Skeletal muscle tissue (tissue), 4 donors: Measurements from ENCODE around the gene NCKAP5. TPM values are rescaled to one million over a fixed set of nuclear protein-coding genes. Genes with fewer than 3 reads are reported as not detected.
"Not testable (repeated sequence)": the region's sequence is repeated elsewhere in the genome, so short reads cannot be mapped to it uniquely, and the experiment has no call there.

Experiments
- H3K27ac ChIP-seq: one replicate; pipeline ENCODE4 v1.7.0; 2013; ENCODE audit warnings: mild to moderate bottlenecking, low read depth, low read length, inconsistent platforms
- H3K27me3 ChIP-seq, 3 donors: one replicate each; pipeline ENCODE4 v1.7.0; 2013; ENCODE audit warnings: low read length in 3 of 3; ENCODE audit not compliant: control insufficient read depth in 3 of 3, insufficient read depth in 3 of 3
- H3K36me3 ChIP-seq, 3 donors: one replicate each; pipeline ENCODE4 v1.7.0; 2013; ENCODE audit warnings: low read length in 3 of 3; ENCODE audit not compliant: control insufficient read depth in 3 of 3, insufficient read depth in 3 of 3
- H3K4me1 ChIP-seq, 3 donors: one replicate each; pipeline ENCODE4 v1.7.0; 2013; ENCODE audit warnings: low read length in 3 of 3, mild to moderate bottlenecking in 3 of 3; ENCODE audit not compliant: control insufficient read depth in 3 of 3, insufficient read depth in 3 of 3
- H3K4me3 ChIP-seq, 3 donors: one replicate each; pipeline ENCODE4 v1.7.0; 2013; ENCODE audit warnings: low read length in 3 of 3
- H3K9ac ChIP-seq, 3 donors: one replicate each; pipeline ENCODE4 v1.7.0; 2013; ENCODE audit warnings: low read length in 3 of 3, mild to moderate bottlenecking in 3 of 3, moderate library complexity in 2 of 3, low read depth in 1 of 3
- H3K9me3 ChIP-seq, 3 donors: one replicate each; pipeline ENCODE4 v1.7.0; 2013; ENCODE audit warnings: low read length in 3 of 3; ENCODE audit not compliant: control insufficient read depth in 3 of 3
- total RNA-seq: library from RNA; depleted of rRNA; stranded (reverse); fragments of >200 nt; gene quantifications from one replicate; pipeline ENCODE4 v1.2.3, GENCODE V29; 2014
- donor health status: Osteomylitis.

The NCKAP5 gene
- total RNA-seq, 1 donor from 2014 or later = 5.7 TPM

DNA sequence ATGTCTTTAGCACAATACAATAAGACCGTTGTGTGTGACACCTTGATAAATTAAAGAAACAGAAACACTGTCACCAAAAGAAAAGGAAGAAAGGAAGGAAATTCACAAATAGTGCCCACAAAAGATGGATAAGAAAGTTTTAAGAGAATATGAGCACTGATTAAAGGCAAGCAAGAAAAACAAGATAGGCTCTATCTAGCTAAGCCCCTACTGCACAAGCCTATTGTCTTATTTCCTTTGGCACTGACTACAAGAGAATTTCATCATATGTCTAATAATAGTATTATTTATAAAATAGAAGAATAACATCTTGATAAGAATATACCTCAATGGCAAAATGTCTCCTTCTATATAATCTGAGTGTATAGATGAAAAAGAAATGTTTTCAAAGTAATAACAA, 335.7 kb downstream of the NCKAP5 start:
- Histone ChIP-seq H3K27me3 (no peaks in the 10 kb centered on the region), H3K9me3 (no peaks in the 10 kb centered on the region), H3K4me3 (no peak overlapping the region), H3K27ac (no peak overlapping the region), H3K36me3 (no peaks in the 10 kb centered on the region), H3K9ac (no peak overlapping the region), H3K4me1 (no peaks in the 10 kb centered on the region)

DNA sequence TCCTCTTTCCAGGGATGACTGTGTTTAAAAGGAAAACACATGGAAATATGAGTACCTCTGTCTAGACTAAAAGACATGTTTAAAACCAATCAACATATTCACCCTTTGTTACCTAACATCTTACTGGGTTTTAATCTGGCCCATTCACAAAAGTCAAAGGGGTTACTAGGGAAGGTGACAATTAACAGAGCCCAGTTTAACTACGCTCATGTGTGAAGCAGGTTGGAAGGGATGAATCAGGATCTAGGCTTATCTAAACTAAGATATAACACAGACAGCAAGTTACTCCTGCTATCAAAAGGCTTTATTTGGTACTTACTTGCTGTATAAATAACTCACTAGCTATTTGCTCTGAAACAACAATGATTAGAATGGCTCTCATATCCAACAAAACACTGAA, 337.0 kb downstream of the NCKAP5 start:
- Histone ChIP-seq H3K4me3 (no peak overlapping the region), H3K36me3 (no peaks in the 10 kb centered on the region), H3K27ac (no peak overlapping the region), H3K27me3 (no peaks in the 10 kb centered on the region), H3K9ac (no peak overlapping the region), H3K9me3 (no peaks in the 10 kb centered on the region), H3K4me1 (no peaks in the 10 kb centered on the region)

DNA sequence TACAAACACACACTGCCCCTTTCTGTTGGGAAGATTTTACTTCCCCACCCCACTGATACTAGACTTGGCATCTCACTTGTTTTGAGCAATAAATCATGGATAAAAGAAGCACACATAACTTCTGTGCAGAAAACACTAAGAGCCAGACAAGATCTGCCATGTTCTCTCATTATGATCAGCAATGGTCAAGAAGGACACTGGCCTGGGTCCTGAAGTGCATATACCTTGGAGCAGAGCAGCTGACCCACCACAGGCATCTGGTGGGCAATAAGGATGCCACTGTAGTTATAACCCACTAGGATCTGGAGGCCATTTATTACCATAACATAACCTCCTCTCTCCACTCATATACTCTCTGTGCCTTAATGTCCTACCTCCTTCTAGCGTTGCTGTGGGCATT, 338.3 kb downstream of the NCKAP5 start:
- Histone ChIP-seq H3K9ac (no peak overlapping the region), H3K9me3 (no peaks in the 10 kb centered on the region), H3K4me1 (no peaks in the 10 kb centered on the region), H3K4me3 (no peak overlapping the region), H3K36me3 (no peaks in the 10 kb centered on the region), H3K27me3 (no peaks in the 10 kb centered on the region), H3K27ac (no peak overlapping the region)

DNA sequence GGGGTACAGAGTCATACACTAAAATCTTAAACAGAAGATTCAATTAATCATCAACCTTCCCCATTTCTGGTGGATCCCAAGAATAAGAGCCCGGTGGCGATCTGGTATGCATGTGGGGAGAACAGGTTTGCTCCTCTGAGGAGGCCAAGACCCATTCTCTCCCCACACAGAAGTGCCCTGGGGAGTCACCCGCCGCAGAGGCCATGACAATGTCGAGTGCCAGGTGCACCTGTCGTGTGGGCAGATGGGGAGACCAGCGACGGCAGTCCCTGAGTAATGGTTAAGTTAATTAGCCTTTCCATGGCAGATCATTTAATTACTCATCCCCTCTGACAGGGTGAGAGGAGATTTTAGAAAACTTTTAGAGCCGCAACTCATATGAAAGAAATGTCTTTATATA, 345.0 kb downstream of the NCKAP5 start:
- Histone ChIP-seq H3K36me3 (no peaks in the 10 kb centered on the region), H3K9ac (no peak overlapping the region), H3K9me3 (no peaks in the 10 kb centered on the region), H3K27ac (no peak overlapping the region), H3K4me1 (no peaks in the 10 kb centered on the region), H3K27me3 (no peaks in the 10 kb centered on the region), H3K4me3 (no peak overlapping the region)

DNA sequence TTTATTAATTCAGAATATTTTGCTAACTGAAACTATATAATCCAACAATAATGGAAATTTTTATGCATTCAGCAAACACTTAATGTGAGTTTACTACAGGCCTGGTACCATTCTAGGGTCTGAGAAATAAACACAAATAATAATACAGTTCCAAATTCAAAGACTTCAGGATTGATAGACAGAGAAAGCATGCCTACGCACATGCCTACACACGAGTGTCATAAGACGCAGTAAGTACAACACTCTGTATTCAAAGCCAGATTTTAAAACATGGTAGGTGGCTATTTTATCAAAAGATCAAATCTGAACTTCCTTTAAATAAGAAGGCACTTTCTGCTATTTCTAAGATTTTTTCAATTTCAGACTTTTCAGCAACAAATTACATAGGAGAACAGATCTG, 346.9 kb downstream of the NCKAP5 start:
- Histone ChIP-seq H3K4me1 (no peaks in the 10 kb centered on the region), H3K9me3 (no peaks in the 10 kb centered on the region), H3K9ac (no peak overlapping the region), H3K4me3 (no peak overlapping the region), H3K27me3 (no peaks in the 10 kb centered on the region), H3K27ac (no peak overlapping the region), H3K36me3 (no peaks in the 10 kb centered on the region)

DNA sequence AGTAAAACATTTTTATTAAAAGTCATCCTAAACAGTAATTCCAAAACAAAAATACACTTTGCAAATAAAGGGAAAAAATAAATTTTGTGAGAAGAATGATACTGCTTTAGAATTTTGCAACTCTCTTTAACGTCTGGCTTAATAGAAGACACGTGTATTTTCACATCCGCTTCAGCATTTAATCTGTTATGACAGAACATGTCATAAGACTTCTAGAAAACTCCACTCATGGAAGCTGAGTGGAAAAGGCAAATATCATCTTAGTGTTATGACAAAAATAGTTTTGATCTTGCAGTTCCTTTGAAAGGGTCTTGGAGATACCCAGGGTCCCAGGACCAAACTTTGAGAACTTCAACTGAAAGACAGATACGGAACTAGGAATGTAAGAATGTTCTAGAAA, 350.1 kb downstream of the NCKAP5 start:
- Histone ChIP-seq H3K4me1 (no peaks in the 10 kb centered on the region), H3K27me3 (no peaks in the 10 kb centered on the region), H3K36me3 (no peaks in the 10 kb centered on the region), H3K9ac (no peak overlapping the region), H3K4me3 (no peak overlapping the region), H3K27ac (no peak overlapping the region), H3K9me3 (peaks cover 0 to 4% (median 0%) of the 10 kb centered on the region in 3 donors)

DNA sequence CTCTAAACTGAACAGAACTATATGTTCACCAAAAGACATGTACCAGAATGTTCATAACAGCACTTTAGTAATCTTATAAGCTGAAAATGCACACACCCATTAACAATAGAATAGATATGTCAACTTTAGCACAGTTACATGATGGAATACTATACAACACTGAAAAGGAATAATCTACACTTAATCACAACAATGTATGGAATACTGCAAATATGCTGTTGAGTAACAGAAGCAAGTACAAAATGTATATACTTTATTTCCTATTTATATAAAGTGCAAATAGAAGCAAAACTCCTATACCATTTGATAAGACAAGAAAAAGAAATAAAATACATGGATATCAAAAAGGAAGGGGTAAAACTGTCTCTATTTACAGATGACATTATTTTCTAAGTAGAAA, 352.8 kb downstream of the NCKAP5 start:
- no peak overlapping the region for H3K9ac ChIP-seq
- no peaks in the 10 kb centered on the region for H3K27me3 ChIP-seq
- H3K4me1 ChIP-seq = no peaks in the 10 kb centered on the region
- no peaks in the 10 kb centered on the region for H3K36me3 ChIP-seq
- no peak overlapping the region for H3K4me3 ChIP-seq
- no peak overlapping the region for H3K27ac ChIP-seq
- peaks cover 0 to 4% (median 0%) of the 10 kb centered on the region in 3 donors for H3K9me3 ChIP-seq

DNA sequence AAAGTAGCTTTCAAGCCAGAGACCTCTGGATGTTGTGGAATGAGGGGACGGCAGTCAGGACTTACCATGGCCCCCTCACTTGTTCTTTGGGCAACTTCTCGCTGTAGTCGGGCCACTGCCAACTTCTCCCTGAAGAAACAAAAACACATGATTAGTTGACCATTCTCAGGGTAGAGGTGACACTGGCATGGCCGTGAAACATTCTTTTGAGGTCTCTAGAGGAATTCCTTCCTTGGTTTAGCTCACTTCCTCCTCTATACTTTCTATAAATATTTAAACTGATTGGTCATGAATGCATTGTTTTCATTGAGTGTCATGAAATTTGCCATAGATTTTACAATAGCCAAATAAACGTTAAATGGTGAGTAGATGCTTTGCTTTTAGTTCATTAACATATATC, 354.6 kb downstream of the NCKAP5 start:
- H3K9ac ChIP-seq = no peak overlapping the region
- H3K9me3 ChIP-seq = peaks cover 0 to 4% (median 0%) of the 10 kb centered on the region in 3 donors
- no peaks in the 10 kb centered on the region for H3K4me1 ChIP-seq
- no peak overlapping the region for H3K4me3 ChIP-seq
- H3K27me3 ChIP-seq = no peaks in the 10 kb centered on the region
- H3K36me3 ChIP-seq = no peaks in the 10 kb centered on the region
- no peak overlapping the region for H3K27ac ChIP-seq

DNA sequence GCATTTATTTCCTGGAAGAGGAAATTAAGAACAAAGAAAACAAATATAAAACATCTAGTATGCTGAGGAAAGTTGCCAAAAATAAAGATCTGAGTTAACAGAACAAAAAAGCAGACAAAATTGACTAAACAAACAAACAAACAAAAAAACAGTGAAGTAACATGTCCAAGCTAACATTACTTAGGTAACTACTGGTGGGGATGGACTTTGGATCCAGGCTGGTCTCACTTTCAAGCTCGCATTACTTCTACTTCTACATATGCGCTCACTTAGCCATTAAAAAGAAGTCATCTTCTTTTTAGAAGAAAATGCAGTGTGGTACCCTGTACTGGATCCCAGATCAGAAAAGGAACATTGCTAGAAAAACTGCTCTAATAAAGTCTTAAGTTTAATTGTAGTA, 358.9 kb downstream of the NCKAP5 start:
- no peak overlapping the region for H3K9ac ChIP-seq

DNA sequence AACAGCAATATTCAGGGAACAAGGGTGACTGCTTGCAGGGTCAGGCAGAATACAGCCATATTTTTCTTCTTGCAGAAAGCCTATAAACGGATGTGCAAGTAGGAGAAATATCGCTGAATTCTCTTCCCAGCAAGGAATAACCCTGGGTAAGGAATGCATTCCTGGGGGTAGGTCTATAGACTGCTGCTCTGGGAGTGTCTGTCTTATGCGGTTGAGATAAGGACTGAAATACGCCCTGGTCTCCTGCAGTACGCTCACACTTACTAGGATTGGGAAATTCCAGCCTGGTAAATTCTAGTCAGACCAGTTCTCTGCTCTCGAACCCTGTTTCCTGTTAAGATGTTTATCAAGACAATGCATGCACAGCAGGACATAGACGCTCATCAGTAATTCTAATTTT, 361.6 kb downstream of the NCKAP5 start:
- H3K27ac ChIP-seq, H3K4me1 ChIP-seq, H3K9ac ChIP-seq, H3K27me3 ChIP-seq, H3K4me3 ChIP-seq, H3K36me3 ChIP-seq, H3K9me3 ChIP-seq: not testable (repeated sequence)

More for the DNA sequence above, 358.9 kb downstream of the NCKAP5 start:
- Histone ChIP-seq H3K4me3 (no peak overlapping the region), H3K4me1 (no peaks in the 10 kb centered on the region), H3K27ac (no peak overlapping the region), H3K27me3 (no peaks in the 10 kb centered on the region), H3K36me3 (no peaks in the 10 kb centered on the region), H3K9me3 (no peaks in the 10 kb centered on the region)

DNA sequence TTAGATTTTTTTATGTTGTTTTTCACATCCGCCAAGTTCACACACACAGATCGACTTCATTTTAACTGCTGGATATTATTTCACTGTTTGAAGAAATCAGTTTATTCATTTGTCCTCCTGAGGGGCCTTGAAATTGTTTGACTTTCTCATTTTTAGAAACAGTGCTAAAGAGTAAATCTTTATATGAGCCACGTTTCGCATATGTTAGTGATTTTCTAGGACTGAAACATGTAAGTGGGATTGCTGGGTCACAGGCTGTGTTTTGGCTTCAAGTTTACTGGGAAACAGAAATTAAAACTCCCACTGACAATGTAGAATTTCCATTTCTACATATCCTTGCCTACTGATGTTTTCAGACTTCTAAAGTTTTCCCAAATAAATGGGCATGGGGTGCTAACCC, 363.8 kb downstream of the NCKAP5 start:
- Histone ChIP-seq H3K27me3 (no peaks in the 10 kb centered on the region), H3K27ac (no peak overlapping the region), H3K36me3 (no peaks in the 10 kb centered on the region), H3K9ac (no peak overlapping the region), H3K4me3 (no peak overlapping the region), H3K4me1 (no peaks in the 10 kb centered on the region), H3K9me3 (peaks cover 0 to 3% (median 0%) of the 10 kb centered on the region in 3 donors)
